Prostate gland (tissue), 2 donors: ENCODE results near the gene LPAR4.

Source experiments
- POLR2A ChIP-seq: fragments of 450-650 bp; IDR thresholded peaks from one replicate; pipeline ENCODE4 v1.6.1; 2016; ENCODE audit warnings: antibody characterized with exemption, mild to moderate bottlenecking
- POLR2AphosphoS5 ChIP-seq: sonication (generic); formaldehyde crosslinking; IDR thresholded peaks from one replicate; pipeline ENCODE4 v1.6.1; 2017; ENCODE audit warnings: antibody characterized with exemption
- TF ChIP-seq, protein P1 (sequence below), 4 experiments: fragments of 200-600 bp in 2 of 4; fragments of 450-650 bp in 2 of 4; sonication (generic) in 2 of 4; IDR thresholded peaks; 1 replicate in 3 of 4; 2 replicates in 1 of 4; pipeline ENCODE4 v1.5.1; 2016 to 2019; ENCODE audit warnings: antibody characterized with exemption in 4 of 4, mild to moderate bottlenecking in 2 of 4, moderate library complexity in 2 of 4

DNA sequence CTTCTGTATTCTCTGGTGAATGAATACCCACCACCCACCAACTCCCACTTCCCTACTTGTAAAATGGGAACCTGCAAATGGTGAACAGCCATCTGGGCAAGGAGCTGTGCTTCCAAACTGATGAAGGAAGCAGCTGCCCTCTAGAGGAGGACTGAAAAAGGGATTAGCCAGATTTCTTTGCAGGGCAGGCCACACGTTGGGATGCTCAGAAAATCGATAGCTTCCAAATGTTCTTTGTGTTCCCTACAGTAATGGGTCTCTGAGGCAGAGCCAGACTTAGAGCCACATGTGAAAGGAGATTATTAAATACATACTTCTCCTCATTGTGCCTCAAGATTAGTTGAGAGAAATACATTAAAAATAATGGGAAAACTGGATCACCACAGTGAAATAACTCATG, 39.3 kb upstream of the LPAR4 start:
- TF ChIP-seq, protein P1, sequence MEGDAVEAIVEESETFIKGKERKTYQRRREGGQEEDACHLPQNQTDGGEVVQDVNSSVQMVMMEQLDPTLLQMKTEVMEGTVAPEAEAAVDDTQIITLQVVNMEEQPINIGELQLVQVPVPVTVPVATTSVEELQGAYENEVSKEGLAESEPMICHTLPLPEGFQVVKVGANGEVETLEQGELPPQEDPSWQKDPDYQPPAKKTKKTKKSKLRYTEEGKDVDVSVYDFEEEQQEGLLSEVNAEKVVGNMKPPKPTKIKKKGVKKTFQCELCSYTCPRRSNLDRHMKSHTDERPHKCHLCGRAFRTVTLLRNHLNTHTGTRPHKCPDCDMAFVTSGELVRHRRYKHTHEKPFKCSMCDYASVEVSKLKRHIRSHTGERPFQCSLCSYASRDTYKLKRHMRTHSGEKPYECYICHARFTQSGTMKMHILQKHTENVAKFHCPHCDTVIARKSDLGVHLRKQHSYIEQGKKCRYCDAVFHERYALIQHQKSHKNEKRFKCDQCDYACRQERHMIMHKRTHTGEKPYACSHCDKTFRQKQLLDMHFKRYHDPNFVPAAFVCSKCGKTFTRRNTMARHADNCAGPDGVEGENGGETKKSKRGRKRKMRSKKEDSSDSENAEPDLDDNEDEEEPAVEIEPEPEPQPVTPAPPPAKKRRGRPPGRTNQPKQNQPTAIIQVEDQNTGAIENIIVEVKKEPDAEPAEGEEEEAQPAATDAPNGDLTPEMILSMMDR (IDR thresholded peaks at IDR 0.05): no peak
- TF ChIP-seq POLR2A (no peak), POLR2AphosphoS5 (no peak)
